NK-92 (cell line): ENCODE data around the gene DNAJC5.
"Not testable (repeated sequence)": the region's sequence is repeated elsewhere in the genome, so short reads cannot be mapped to it uniquely, and the experiment has no call there.

ENCODE experiments used
- DNase-seq: peaks from one replicate; lab custom pipeline; 2025; ENCODE audit not compliant: unreplicated experiment; lab: John Stamatoyannopoulos, UW

DNAJC5 gene

GRCh38 chr20:63952769-63953168 is 57.8 kb downstream of the DNAJC5 start:
- DNase-seq, result no peak

- no peak for DNase-seq
These were observed 59.0 kb downstream of the DNAJC5 start for GRCh38 chr20:63953764-63954429.

GRCh38 chr20:63955281-63955826 is 60.4 kb downstream of the DNAJC5 start:
- DNase-seq, result no peak

- DNase-seq, result no peak
These were observed 61.1 kb downstream of the DNAJC5 start, which contains the start of gene UCKL1 for GRCh38 chr20:63955827-63956663. UCKL1 (minus strand) TSS chr20:63956416; CDS start chr20:63956372, 44 bp downstream.

- DNase-seq, result no peak
These were observed 61.7 kb downstream of the DNAJC5 start for GRCh38 chr20:63956664-63957003.

GRCh38 chr20:63957004-63957689 is 62.2 kb downstream of the DNAJC5 start:
- no peak for DNase-seq

- DNase-seq, result no peak
These were observed 62.9 kb downstream of the DNAJC5 start for GRCh38 chr20:63957690-63958441.

- no peak for DNase-seq
These were observed 63.5 kb downstream of the DNAJC5 start for GRCh38 chr20:63958471-63958870.

GRCh38 chr20:63958964-63959698 is 64.2 kb downstream of the DNAJC5 start:
- no peak for DNase-seq

- DNase-seq, result no peak
These were observed 64.8 kb downstream of the DNAJC5 start for GRCh38 chr20:63959699-63960075.

- DNase-seq, result not testable (repeated sequence)
These were observed 66.0 kb downstream of the DNAJC5 start for GRCh38 chr20:63960654-63961621.

GRCh38 chr20:63961664-63962425 is 66.9 kb downstream of the DNAJC5 start:
- no peak for DNase-seq

GRCh38 chr20:63962426-63963347 is 67.8 kb downstream of the DNAJC5 start:
- DNase-seq, result no peak

GRCh38 chr20:63963348-63963741 is 68.4 kb downstream of the DNAJC5 start:
- DNase-seq, result no peak

GRCh38 chr20:63963784-63964301 is 68.9 kb downstream of the DNAJC5 start:
- no peak for DNase-seq

- DNase-seq, result no peak
These were observed 69.5 kb downstream of the DNAJC5 start for GRCh38 chr20:63964412-63964811.
